Naive thymus-derived CD4-positive, alpha-beta T cell (primary cell): ENCODE data around the gene BPIFB4. TPM values are rescaled to one million over a fixed set of nuclear protein-coding genes. Genes with fewer than 3 reads are reported as not detected.
"Not testable (repeated sequence)": the region's sequence is repeated elsewhere in the genome, so short reads cannot be mapped to it uniquely, and the experiment has no call there.

ENCODE experiments used
- ATAC-seq: fragments of 150-1000 bp; cut with Tn5 transposase; 2 replicates; pipeline ENCODE4 v1.10.0; 2021; ENCODE audit warnings: mild to moderate bottlenecking, moderate library complexity
- CTCF ChIA-PET: fragments of 350-600 bp; sonication (Branson Sonifier 250); formaldehyde crosslinking; loops from one replicate; lab custom pipeline; 2021; ENCODE audit warnings: antibody characterized with exemption; lab: Charles Lee
- POLR2A ChIA-PET: fragments of 350-600 bp; sonication (Branson Sonifier 250); formaldehyde crosslinking; loops from one replicate; lab custom pipeline; 2021; ENCODE audit warnings: antibody characterized with exemption, inconsistent platforms; lab: Charles Lee
- DNase-seq, 9 donors: peaks; one replicate each; pipeline versions ENCODE4 v3.0.0 to v3.0.0-alpha.2; 2020 to 2022; ENCODE audit warnings: mixed read lengths in 1 of 9
- H3K27ac ChIP-seq: one replicate; pipeline ENCODE4 v1.7.0; 2013; ENCODE audit warnings: mild to moderate bottlenecking, low read depth, low read length, moderate library complexity
- H3K27me3 ChIP-seq, 2 donors: one replicate each; pipeline ENCODE4 v1.7.0; 2013; ENCODE audit warnings: low read length in 2 of 2, mild to moderate bottlenecking in 2 of 2, moderate library complexity in 2 of 2; ENCODE audit not compliant: control insufficient read depth in 2 of 2, insufficient read depth in 2 of 2
- H3K36me3 ChIP-seq, 3 experiments: 1 replicate in 2 of 3; 2 replicates in 1 of 3; pipeline ENCODE4 v1.7.0; 2013; ENCODE audit warnings: low read length in 3 of 3, mild to moderate bottlenecking in 3 of 3, moderate library complexity in 1 of 3; ENCODE audit not compliant: insufficient read depth in 3 of 3, control insufficient read depth in 2 of 3
- H3K4me1 ChIP-seq, 2 donors: one replicate each; pipeline ENCODE4 v1.7.0; 2013; ENCODE audit warnings: low read length in 2 of 2, mild to moderate bottlenecking in 2 of 2, moderate library complexity in 1 of 2; ENCODE audit not compliant: control insufficient read depth in 2 of 2, insufficient read depth in 2 of 2
- H3K4me3 ChIP-seq: 2 replicates; pipeline ENCODE4 v1.7.0; 2013; ENCODE audit warnings: mild to moderate bottlenecking, low read length
- H3K9me3 ChIP-seq, 3 experiments: 1 replicate in 2 of 3; 2 replicates in 1 of 3; pipeline ENCODE4 v1.7.0; 2013; ENCODE audit warnings: low read length in 3 of 3; ENCODE audit not compliant: control insufficient read depth in 2 of 3
- H3K27ac Mint-ChIP-seq, 9 donors: one replicate each; pipeline ENCODE4 v1.8.0; 2020 to 2022; ENCODE audit warnings: mixed read lengths in 9 of 9, mild to moderate bottlenecking in 8 of 9, moderate library complexity in 5 of 9, inconsistent platforms in 2 of 9
- H3K27me3 Mint-ChIP-seq, 5 donors: one replicate each; pipeline ENCODE4 v1.8.0; 2021 to 2022; ENCODE audit warnings: mixed read lengths in 5 of 5, mild to moderate bottlenecking in 1 of 5
- H3K36me3 Mint-ChIP-seq, 5 donors: one replicate each; pipeline ENCODE4 v1.8.0; 2020 to 2022; ENCODE audit warnings: mixed read lengths in 5 of 5, mild to moderate bottlenecking in 3 of 5, inconsistent platforms in 1 of 5
- H3K4me1 Mint-ChIP-seq, 7 donors: one replicate each; pipeline ENCODE4 v1.8.0; 2020 to 2022; ENCODE audit warnings: mixed read lengths in 7 of 7, mild to moderate bottlenecking in 3 of 7, inconsistent platforms in 1 of 7
- H3K4me3 Mint-ChIP-seq, 10 donors: one replicate each; pipeline ENCODE4 v1.8.0; 2020 to 2022; ENCODE audit warnings: mild to moderate bottlenecking in 10 of 10, mixed read lengths in 10 of 10, moderate library complexity in 6 of 10, inconsistent platforms in 2 of 10
- H3K9me3 Mint-ChIP-seq, 11 donors: one replicate each; pipeline ENCODE4 v1.8.0; 2020 to 2022; ENCODE audit warnings: mixed read lengths in 11 of 11, mild to moderate bottlenecking in 4 of 11, inconsistent platforms in 1 of 11, moderate library complexity in 1 of 11
- intact Hi-C, 2 donors: fragments of 100-400 bp; cut with micrococcal nuclease; formaldehyde crosslinking; loops; one replicate each; pipeline ENCODE4 v1.15.1; 2023
- polyA plus RNA-seq, 2 donors: library from polyadenylated mRNA; unstranded; fragments of 300-500 nt; fragmentation: Illumina TruSeq; gene quantifications; one replicate each; pipeline ENCODE4 v1.2.3, GENCODE V29; 2021
- total RNA-seq, 6 experiments: library from RNA in 5 of 6; stranded (reverse) in 5 of 6; gene quantifications; 1 replicate in 5 of 6; 2 replicates in 1 of 6; pipeline ENCODE4 v1.2.3 and lab custom pipeline; 2021 to 2026

BPIFB4 gene
- total and polyA plus RNA-seq, 7 experiments from 2014 or later = not detected

DNA sequence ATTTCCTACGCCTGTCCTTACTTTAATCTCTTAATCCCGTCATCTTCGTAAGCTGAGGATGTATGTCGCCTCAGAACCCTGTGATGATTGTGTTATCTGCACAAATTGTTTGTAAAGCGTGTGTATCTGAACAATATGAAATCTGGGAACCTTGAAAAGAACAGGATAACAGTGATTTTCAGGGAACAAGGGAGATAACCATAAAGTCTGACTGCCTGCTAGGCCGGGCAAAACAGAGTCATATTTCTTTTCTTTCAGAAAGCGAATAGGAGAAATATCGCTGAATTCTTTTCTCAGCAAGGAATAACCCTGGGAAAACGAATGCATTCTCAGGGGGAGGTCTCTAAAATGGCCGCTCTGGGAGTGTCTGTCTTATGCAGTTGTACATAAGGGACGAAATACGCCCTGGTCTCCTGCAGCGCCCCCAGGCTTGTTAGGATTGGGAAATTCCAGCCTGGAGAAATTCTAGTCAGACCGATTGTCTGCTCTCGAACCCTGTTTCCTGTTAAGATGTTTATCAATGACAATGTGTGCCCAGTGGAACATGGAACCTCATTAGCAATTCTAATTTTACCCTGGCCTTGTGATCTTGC lies 34.2 kb upstream of the BPIFB4 start:
- H3K36me3 ChIP-seq, intact Hi-C loops, H3K4me1 ChIP-seq, H3K36me3 Mint-ChIP-seq, H3K4me3 Mint-ChIP-seq, ATAC-seq, H3K27me3 ChIP-seq, H3K27ac Mint-ChIP-seq, H3K9me3 ChIP-seq, H3K27ac ChIP-seq, DNase-seq, CTCF ChIA-PET, POLR2A ChIA-PET, H3K27me3 Mint-ChIP-seq, H3K4me3 ChIP-seq: not testable (repeated sequence)
- H3K4me1 Mint-ChIP-seq = peaks cover 0 to 12% (median 0%) of the 10 kb centered on the region in 7 donors
- H3K9me3 Mint-ChIP-seq = peaks cover 0 to 18% (median 12%) of the 10 kb centered on the region in 11 donors

DNA sequence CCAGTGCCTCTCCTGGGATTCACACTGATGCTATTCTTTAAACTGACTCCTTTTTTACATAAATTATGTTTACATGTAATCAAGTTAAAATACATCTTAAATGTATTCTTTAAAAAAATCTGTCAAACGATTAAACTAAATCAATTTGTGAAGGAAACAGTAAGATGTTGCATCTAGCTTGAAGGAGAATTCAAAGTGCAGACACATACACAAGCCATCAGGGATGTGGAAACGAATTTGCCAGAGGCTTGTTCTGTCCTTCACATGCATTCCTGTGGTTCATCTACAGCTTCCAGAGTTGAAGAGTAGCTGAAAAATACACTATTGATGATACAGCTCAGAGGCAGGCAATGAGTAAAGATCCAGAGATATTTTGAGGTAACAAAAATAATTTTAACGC lies 33.0 kb upstream of the BPIFB4 start:
- ChIA-PET CTCF (no interaction called here), POLR2A (no interaction called here)
- H3K4me3 Mint-ChIP-seq = no peak overlapping the region
- H3K27me3 ChIP-seq = no peaks in the 10 kb centered on the region
- DNase-seq (no peak), ATAC-seq (no peak)
- H3K4me1 Mint-ChIP-seq = peaks cover 0 to 11% (median 0%) of the 10 kb centered on the region in 7 donors
- peaks cover 0 to 8% (median 0%) of the 10 kb centered on the region in 5 donors for H3K36me3 Mint-ChIP-seq
- H3K9me3 ChIP-seq = peaks cover 0 to 6% (median 6%) of the 10 kb centered on the region in 3 experiments
- intact Hi-C loops = no loop called here
- H3K27ac ChIP-seq = no peak overlapping the region
- peaks cover 0 to 18% (median 12%) of the 10 kb centered on the region in 11 donors for H3K9me3 Mint-ChIP-seq
- H3K27ac Mint-ChIP-seq = no peak overlapping the region
- H3K36me3 ChIP-seq = no peaks in the 10 kb centered on the region
- H3K4me3 ChIP-seq = no peak overlapping the region
- no peaks in the 10 kb centered on the region for H3K4me1 ChIP-seq
- H3K27me3 Mint-ChIP-seq = no peaks in the 10 kb centered on the region

DNA sequence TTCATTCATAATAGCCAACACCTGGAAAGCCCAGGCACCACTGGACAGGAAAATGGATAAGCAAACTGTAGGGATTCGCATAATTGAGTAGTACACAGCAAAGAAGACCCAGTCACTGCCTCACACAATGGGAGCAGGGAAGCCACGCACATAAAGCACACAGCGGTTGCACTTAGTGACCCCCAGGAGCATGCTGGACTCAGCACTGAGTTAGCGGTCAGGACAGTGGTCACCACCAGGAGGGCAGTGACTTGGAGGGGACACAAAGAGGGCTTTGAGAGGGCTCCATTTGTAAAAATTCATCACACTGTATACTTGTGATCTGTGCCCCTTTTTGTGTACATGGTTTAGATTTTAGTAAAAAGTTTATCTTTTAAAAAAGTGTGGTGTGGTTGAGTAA lies 28.1 kb upstream of the BPIFB4 start:
- peak overlapping the region in 3 of 9 donors; percentile 22 to 67 (median 52) for H3K27ac Mint-ChIP-seq
- H3K36me3 ChIP-seq = no peaks in the 10 kb centered on the region
- no peak overlapping the region for H3K4me3 ChIP-seq
- H3K27ac ChIP-seq = no peak overlapping the region
- DNase-seq (no peak), ATAC-seq (no peak)
- H3K27me3 Mint-ChIP-seq = no peaks in the 10 kb centered on the region
- peaks cover 0 to 5% (median 2%) of the 10 kb centered on the region in 11 donors for H3K9me3 Mint-ChIP-seq
- ChIA-PET POLR2A (interaction anchor here (1.1 kb wide), 1 partner anchor 84 kb away, joined by 3 read pairs; no protein-coding TSS in a partner anchor), CTCF (no interaction called here)
- peaks cover 0 to under 1% (median 0%) of the 10 kb centered on the region in 5 donors for H3K36me3 Mint-ChIP-seq
- H3K27me3 ChIP-seq = no peaks in the 10 kb centered on the region
- intact Hi-C loops = no loop called here
- no peaks in the 10 kb centered on the region for H3K4me1 ChIP-seq
- H3K9me3 ChIP-seq = peaks cover 0 to 2% (median under 1%) of the 10 kb centered on the region in 3 experiments
- H3K4me3 Mint-ChIP-seq = no peak overlapping the region
- H3K4me1 Mint-ChIP-seq = peaks cover 0 to 9% (median 0%) of the 10 kb centered on the region in 7 donors

DNA sequence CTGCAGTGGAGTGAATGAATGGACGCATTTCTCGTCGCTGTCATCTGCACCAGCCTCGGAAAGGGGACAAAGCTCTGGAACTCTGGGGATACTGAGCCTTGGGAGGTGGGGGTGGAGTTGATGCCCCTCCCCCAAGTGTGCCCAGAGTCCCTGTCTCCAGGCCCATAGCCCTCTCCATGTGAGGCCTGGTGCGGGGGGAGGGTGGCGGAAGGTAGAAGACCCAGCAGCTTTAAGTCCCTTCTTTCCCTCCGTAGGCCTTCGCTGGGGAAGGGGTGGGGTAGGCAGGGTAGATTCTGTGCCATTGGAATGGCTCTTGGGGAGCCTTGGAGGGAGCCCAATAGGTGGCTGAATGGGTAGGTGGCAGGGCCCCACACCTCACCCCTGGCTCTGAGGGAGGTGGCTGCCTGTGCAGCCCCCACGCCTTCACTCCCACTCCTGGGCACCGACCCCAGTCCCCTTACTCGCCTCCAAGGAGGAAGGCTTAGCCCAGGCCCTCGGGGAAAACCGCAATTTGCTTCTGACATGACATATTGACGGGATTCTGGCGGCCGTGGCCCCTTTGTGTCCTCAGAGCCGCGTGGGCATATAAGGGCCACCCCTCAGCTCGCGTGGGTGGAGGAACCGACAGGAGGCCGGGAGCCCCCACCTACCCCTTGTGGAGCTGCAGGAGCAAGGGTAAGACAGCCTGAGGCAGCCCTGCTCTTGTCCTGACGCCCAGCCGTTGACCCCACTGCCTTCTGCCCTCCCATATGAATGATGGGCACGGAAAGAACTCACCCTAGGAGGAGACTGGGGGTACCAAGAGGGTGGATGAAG lies 25.9 kb upstream of the BPIFB4 start, which contains the start of gene BPIFB3:
Gene BPIFB3, plus strand, starts transcription at position 613 of the 816 bp plus-strand sequence. CDS start 1,533 bp downstream, outside the sequence.
- Histone ChIP-seq H3K27ac (no peak within 1 kb of the TSS), H3K36me3 (no peaks in the 10 kb centered on the region), H3K4me3 (no peak within 1 kb of the TSS), H3K4me1 (no peaks in the 10 kb centered on the region), H3K9me3 (no peaks in the 10 kb centered on the region), H3K27me3 (no peaks in the 10 kb centered on the region)
- H3K4me3 Mint-ChIP-seq = no peak within 1 kb of the TSS
- peaks cover 0 to 2% (median 0%) of the 10 kb centered on the region in 11 donors for H3K9me3 Mint-ChIP-seq
- H3K27ac Mint-ChIP-seq = peak within 1 kb of the TSS in 2 of 9 donors; percentile 42 to 65
- intact Hi-C loops = no loop called here
- POLR2A ChIA-PET = no interaction called here
- no peak for ATAC-seq
- no peaks in the 10 kb centered on the region for H3K27me3 Mint-ChIP-seq
- no peak for DNase-seq
- H3K36me3 Mint-ChIP-seq = no peaks in the 10 kb centered on the region
- peaks cover 0 to 13% (median 0%) of the 10 kb centered on the region in 7 donors for H3K4me1 Mint-ChIP-seq
- CTCF ChIA-PET = no interaction called here

DNA sequence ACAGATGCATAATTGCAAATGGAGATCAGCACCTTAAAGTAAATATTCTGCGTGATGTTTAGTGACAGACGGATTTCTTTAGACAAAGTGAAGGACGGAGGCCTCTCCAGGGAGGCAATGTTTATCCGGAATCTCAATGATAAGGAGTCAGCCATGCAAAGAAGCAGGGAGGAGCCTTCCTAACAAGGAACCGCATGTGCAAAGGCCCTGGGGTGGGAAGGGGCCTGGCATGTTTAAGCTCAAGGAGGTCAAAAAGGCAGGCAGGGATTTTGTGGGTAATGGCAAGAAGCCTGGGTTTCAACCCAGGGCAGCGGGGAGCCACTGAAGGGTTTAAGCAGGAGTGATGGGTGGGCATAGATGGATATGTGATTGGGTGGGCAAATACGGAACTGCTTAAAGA lies 25.1 kb upstream of the BPIFB4 start:
- DNase-seq (no peak), ATAC-seq (no peak)
- peaks cover 0 to 13% (median 0%) of the 10 kb centered on the region in 7 donors for H3K4me1 Mint-ChIP-seq
- H3K36me3 Mint-ChIP-seq = no peaks in the 10 kb centered on the region
- peak overlapping the region in 2 of 9 donors; percentile 42 to 65 for H3K27ac Mint-ChIP-seq
- no peak overlapping the region for H3K4me3 ChIP-seq
- H3K27me3 ChIP-seq = no peaks in the 10 kb centered on the region
- no peaks in the 10 kb centered on the region for H3K9me3 ChIP-seq
- ChIA-PET CTCF (interaction anchor here (1.2 kb wide), 1 partner anchor 10 kb away, joined by 3 read pairs; no protein-coding TSS in a partner anchor), POLR2A (no interaction called here)
- no peaks in the 10 kb centered on the region for H3K4me1 ChIP-seq
- peaks cover 0 to 2% (median 0%) of the 10 kb centered on the region in 11 donors for H3K9me3 Mint-ChIP-seq
- intact Hi-C loops = no loop called here
- no peak overlapping the region for H3K4me3 Mint-ChIP-seq
- H3K27me3 Mint-ChIP-seq = no peaks in the 10 kb centered on the region
- no peaks in the 10 kb centered on the region for H3K36me3 ChIP-seq
- no peak overlapping the region for H3K27ac ChIP-seq

DNA sequence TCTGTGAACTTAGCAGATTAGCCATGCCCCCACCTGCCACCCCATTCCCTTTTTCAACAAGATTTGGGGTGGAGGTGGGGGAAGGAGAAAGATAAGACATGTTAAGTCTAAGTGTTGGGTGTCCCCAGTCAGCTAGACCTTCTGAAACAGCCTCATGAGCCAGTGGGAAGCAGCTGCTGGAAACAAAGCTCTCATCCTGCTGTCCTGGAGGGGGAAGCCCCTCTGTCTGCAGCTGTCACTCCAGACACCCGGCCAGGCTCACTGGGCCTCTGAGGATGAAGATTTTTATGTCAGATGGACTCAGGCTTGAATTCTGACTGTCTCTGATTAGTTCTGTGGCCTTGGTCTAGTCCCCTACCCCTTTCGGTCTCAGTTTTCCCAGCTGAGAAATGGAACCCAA lies 24.7 kb upstream of the BPIFB4 start:
- intact Hi-C loops = no loop called here
- no peaks in the 10 kb centered on the region for H3K36me3 ChIP-seq
- no peak overlapping the region for H3K27ac ChIP-seq
- Mint-ChIP-seq H3K27me3 (no peaks in the 10 kb centered on the region), H3K9me3 (peaks cover 0 to 2% (median 0%) of the 10 kb centered on the region in 11 donors), H3K36me3 (no peaks in the 10 kb centered on the region), H3K27ac (peak overlapping the region in 1 of 9 donors; percentile 42), H3K4me3 (no peak overlapping the region), H3K4me1 (peaks cover 0 to 13% (median 0%) of the 10 kb centered on the region in 7 donors)
- H3K9me3 ChIP-seq = no peaks in the 10 kb centered on the region
- H3K4me3 ChIP-seq = no peak overlapping the region
- ChIA-PET CTCF (interaction anchor here (1.0 to 1.2 kb wide), 2 partner anchors 10 to 64 kb away, joined by 3 read pairs; no protein-coding TSS in a partner anchor), POLR2A (no interaction called here)
- H3K27me3 ChIP-seq = no peaks in the 10 kb centered on the region
- ATAC-seq = no peak
- DNase-seq = no peak
- H3K4me1 ChIP-seq = no peaks in the 10 kb centered on the region
